NCI-H187 (cell line): ENCODE measurements around the gene DUSP8.
"Not testable (repeated sequence)": the region's sequence is repeated elsewhere in the genome, so short reads cannot be mapped to it uniquely, and the experiment has no call there.

Experiments
- DNase-seq, 2 experiments: peaks; one replicate each; lab custom pipeline; 2025; lab: John Stamatoyannopoulos, UW

The DUSP8 gene

DNA sequence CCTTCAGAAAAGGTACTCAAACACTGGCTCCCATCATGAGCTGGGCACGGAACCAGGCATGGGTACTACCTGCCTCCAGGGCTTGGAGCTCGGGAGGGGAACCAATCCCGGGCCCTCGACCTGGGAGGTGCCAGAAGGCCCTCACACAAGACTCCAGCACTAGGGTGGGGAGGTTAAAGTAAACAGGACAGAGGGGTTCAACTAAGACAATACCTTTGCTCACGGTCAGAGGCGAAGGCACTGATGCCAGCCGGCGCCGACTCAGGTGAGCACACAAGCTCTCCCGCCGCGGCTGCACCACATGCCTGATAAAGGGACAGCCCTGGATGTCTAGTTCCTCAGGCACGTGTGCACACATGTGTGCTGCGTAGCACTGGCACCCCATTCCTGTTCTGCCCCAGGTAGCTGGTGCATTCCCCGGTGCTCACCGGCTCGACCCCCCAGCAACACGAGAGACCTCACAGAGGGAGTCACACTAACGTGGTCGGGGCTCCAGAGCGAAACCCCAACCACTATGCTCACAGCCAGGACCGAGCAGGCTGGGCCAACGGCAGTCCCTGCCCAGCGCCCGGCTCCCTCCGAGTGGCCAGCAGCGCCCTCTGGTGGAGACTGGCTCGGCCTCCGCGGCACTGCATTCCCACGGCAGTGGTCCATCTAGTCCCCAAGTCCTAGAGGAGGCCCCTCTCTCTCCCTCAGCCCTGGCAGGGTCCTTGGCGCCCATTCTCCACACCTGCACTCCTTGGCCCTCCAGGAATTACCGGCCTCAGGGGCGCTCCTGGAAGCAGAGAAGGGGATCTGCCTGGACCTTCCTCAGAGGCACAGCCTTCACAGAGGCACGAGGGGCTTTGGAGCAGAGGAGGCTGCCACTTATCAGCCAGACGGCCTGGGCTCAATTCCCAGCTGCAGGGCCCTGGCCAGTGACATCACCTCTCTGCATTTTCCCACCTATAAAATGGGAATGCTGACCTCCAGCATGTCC lies 56.7 kb downstream of the DUSP8 start:
- peak; percentile 7 to 17 for DNase-seq

DNA sequence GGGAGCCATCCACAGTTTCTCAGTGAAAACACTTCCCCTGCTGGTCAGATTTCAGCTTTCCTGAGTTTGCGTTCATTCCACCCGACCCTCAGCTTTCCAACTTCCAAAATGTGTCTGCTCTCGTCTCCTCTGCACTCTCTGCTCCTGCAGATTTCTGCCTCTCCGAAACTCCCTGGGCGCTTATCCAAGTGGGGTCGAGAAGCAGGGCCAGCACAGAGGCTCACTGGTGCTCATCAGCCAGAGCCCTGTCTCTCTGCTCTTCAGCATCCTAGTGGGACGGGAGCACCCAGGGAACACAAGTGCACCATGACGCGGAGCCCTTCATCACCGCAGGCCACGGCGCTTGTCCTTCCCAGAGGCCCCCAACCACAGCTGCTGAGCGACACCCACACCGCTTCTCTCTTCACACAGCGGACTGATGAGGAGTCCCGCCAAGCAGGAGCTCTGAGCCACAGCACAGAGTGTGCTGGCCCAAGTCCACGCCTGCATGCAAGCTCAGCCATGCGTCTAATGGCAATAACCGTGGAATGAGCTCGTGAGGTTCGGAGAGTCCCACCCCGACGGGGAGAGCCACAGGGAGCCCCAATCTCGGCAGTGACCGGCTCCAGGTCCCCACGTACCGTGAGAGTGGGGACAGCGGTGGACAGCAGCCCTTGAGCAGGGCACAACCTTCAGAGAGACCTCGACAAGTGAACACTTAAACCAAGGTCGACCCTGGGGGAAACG lies 57.6 kb downstream of the DUSP8 start:
- DNase-seq, result no peak

DNA sequence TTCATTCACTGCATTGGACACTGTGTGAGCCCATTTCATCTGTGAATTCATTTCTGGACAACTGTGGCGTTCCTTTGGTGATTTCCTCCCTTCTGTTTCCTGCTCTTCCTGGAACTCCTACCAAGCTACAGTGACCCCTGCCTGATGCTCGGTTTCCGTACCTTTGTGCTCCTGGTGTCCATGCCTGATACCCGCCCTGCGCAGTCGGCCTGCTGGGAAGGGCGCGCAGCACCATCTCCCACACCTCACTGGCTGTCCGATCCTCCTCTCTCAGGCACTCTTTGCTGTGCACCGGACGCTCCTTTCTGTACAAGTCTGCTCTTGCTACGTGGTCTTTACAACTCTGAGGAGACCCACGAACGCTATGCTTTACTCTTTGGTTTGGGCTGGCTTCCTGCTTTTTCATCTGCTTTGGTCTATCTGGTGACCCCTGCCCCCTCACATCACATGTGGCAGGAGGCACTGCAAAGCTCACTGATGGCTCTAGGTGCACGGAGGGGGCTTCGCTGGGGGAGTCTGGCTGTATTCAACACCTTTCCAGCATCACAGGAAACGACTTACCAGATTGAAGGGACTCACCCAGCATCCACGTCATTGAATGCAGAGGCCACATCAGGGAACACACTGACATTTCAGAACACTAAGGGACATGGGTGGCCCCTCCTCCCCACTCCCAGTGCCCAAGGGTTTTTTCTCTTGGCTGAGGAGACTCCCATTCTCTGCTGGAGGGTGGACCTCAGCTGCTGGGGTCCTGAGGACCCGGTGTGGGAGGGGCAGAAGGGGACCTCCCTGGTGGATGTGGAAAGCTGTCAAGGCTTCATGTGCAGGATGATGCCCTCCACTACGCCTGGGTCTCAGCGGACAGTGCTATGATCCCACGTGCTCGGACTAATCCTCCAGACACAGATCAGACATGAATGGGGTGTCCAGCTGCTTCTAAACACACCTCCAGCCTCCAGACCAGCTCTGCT lies 58.5 kb downstream of the DUSP8 start:
- DNase-seq, result no peak

DNA sequence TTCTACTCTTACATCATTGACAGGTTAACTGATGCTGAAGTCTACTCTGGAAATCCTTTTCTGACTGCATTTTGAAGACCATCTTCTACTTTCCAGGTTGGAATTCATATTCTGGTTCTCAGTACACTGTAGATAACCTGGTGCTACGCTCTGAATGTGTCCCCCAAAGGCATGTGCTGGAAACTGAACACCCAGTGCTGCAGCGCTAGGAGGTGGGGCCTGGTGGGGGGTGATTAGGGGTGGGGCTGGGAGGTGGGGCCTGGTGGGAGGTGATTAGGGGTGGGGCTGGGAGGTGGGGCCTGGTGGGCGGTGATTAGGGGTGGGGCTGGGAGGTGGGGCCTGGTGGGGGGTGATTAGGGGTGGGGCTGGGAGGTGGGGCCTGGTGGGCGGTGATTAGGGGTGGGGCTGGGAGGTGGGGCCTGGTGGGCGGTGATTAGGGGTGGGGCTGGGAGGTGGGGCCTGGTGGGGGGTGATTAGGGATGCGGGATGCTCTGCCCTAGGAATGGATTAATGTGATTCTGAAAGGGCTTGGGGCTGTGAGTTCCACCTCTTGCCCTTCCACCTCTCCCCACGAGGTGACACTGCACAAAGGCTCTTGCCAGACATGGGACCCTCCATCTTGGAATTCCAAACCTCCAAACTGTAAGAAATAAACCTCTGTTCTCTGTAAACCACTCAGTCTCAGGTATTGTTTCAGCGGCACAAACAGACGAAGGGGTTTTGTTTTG lies 59.4 kb downstream of the DUSP8 start:
- not testable (repeated sequence) for DNase-seq

DNA sequence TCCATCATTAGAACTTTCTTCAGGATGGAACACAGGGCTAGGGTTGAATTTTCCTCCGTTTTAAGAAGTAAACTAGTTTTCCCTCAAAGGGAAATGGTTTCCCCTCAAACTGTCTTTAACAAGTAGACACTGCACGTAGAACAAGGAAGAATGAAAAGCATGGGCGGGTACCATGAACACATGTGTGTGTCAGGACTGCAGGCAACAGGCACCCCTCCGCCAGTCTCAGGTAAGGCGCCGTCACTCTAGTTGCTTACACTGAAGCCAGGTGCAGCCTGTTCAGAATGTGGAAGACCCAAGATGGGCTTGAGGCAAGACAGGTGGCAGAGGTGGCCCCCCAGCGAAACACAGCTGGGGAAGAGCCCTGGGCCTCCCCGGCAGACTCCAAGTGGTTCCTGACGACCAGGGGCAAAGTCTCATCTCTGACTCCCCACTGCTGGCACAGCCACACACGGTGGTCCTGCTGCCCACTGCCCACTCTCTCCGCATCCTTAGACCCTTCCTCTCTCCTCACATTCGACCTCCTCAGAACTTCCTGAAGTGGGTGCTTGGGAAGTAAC lies 60.1 kb downstream of the DUSP8 start:
- DNase-seq, result no peak

DNA sequence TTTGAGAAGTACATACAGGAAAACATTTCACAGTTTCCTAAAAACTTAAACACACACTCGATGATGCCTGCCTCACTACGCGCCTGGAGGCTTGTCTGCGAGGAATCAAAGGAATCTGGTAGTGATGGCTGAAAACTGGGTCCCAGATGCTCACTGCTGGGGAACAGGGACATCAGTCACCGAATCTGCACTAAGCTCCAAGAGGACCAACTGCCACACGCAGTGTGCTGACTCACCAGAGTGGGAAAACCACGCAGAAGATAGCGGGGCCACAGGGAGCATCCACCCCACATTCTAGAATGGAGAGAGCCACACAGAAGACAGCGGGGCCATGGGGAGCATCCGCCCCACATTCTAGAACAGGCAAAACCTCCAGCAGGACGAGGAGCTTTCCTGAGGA lies 61.1 kb downstream of the DUSP8 start:
- DNase-seq, result no peak

DNA sequence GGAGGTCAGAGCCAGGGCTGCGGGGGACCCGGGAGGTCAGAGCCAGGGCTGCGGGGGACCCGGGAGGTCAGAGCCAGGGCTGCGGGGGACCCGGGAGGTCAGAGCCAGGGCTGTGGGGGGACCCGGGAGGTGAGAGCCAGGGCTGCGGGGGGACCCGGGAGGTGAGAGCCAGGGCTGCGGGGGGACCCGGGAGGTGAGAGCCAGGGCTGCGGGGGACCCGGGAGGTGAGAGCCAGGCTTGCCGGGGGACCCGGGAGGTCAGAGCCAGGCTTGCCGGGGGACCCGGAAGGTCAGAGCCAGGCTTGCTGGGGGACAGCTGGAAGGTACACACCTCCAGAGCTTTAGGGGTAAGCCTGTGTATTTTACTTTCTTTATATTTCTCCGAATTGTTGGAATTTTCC lies 61.7 kb downstream of the DUSP8 start:
- not testable (repeated sequence) for DNase-seq

DNA sequence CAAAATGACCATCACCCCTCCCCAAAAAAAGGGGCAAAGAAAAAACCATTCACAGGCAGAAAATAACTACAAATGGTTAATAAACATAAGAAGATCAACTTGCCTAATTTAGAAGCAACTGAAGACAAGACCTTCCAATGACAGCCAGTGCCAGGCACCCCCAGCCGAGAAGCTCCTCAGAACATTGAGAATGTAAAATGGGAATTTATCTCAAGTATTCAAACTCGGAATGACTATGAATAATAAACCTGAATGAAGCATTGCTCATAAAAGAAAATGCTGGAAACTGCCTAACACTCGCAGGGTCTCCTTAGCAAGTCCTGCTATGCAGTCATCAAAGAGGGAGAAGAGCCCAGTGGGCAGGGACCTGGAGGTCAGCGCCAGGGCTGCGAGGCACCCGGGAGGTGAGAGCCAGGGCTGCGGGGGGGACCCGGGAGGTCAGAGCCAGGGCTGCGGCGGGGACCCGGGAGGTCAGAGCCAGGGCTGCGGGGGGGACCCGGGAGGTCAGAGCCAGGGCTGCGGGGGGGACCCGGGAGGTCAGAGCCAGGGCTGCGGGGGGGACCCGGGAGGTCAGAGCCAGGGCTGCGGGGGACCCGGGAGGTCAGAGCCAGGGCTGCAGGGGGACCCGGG lies 62.3 kb downstream of the DUSP8 start:
- no peak for DNase-seq

DNA sequence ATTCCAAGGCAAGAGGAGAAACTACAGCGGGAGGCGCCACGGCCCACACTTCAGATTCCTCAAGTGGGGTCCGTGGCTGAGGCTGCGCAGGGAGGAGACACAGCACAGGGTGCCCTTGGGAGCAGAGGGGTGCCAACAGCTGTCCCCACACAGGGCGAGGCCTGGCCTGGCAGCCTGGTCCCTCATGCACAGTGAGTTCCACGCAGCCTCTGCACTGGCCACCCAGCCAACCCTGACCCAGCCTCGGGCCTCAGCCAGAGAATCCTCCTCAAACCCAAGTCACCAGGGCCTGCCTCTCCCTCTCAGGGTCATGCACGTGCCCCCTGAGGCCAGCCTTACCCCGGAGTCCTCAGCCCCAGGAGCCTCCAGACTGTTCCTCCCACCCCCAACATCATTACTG lies 63.1 kb downstream of the DUSP8 start:
- no peak for DNase-seq

DNA sequence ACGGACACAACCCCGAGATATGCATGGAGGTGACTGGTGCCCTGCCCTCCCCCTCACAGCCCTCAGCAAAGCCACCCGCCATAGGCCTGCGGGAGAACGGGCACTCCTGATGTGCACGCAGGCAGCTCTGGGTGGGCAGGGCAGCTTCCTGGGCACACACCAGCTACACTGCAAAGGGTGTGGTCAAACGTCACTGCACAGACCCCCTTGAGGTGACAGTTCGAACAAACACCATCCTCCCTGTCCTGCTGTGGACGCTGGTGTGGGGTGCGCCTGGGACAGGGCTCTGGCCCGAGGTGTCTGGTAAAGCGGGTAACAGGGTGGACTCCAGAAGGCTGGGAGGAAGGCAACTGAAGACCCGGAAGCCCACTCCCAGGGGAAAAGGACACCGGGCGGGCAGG lies 63.6 kb downstream of the DUSP8 start:
- no peak for DNase-seq

DNA sequence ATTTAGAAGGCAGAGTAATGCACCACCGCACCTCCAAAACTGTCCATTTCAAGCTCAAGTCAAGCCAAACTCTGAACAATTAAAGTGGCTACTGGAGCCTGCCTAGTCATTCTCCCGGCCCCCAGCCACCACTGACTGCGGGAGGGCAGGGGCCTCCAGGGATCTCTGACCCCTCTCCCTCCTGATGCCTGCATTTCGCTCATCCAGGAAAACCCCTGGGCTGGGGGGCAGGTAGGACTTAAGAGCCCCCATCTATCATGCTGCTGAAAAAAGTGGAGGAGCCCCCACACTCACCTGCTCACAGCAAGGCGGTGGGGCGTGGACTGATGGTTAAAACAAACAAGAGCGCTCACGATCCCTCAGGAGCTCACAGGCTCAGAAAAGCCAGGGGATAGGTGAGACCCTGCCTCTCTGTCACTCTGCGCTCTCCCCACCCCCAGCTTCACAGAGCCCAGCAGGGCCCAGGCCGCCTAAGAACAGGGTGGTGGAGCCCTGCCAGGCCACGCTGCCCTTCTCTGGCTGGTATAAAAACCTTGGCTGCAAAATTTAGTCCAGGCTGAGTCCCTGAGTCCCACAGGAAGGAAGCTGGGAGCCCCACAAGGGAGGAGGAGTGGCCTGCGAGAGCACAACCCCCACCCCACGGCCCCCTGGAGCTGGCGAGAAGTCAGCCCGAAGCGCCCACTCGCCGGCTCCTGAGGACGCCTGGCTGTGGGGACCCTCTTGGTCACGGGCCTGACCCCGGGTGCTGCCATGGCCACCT lies 64.5 kb downstream of the DUSP8 start:
- no peak for DNase-seq

DNA sequence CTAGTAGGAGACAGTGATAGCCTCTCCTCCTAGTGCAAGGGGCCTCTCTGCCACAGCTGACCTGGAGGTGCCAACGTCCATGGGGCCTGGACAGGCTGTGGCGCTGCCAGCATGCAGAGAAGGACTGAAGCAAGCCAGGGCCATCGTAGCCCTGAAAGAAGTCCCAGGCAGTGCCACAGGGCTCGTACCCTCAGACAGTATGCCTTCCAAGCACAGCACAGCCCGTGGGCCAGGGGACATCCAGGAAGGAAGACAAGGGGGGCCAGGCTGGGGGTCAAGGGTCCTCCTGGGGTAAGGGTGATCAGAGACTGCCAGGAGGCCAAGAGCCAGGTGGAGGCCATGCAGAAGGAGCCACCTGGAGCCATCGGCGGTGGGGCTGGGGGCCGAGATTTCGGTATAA lies 65.1 kb downstream of the DUSP8 start:
- DNase-seq, result no peak

DNA sequence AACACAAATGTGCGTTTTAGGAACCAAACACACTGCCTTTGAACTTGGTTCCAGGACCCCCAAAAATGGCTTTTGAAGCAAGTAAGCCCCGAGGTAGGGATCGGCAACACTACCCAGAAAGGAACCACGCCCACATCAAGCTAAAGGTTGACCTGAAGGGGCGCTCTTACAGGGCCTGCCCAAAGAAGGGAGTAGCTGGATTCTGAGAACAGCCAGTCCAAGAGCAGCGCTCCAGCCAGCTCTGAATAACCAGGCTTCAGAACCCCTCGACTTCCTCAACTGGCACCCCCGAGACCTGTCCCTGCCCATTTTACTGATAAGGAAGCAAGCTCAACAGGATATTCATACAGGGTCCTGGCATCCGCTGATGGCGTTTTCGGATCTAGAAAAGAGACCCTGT lies 66.6 kb downstream of the DUSP8 start:
- no peak for DNase-seq

DNA sequence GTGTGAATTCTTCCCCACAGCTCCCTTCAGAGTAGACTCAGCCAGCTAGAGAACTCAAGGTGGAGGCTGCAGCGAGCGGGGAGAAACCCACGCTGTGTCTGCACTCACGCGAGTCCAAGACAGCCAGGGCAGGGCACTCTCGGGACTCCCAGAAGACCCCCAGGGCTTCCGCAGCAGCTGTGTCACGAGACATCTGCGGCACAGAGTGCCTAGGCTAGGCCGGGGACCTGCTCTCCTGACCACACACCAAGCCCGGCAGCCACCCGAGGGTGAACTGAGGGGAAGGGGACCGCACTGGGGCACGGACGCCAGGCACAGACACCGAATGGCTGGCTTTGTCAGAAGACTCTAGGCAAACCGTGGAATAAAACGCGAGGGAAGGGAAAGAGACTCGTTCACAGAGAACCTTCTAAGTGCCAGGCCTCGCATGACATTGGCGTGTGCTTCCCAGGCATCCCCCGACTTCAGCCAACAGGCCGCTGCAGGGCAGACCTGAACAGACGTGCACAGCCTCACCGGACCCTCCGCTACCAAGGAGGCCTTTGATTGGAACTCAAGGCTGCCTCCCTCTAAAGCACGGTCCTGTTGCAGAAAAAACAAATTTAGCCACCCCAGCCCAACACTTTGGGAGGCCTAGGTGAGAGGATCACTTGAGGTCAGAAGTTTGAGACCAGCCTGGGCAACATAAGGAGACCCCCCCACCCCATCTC lies 67.3 kb downstream of the DUSP8 start:
- no peak for DNase-seq

DNA sequence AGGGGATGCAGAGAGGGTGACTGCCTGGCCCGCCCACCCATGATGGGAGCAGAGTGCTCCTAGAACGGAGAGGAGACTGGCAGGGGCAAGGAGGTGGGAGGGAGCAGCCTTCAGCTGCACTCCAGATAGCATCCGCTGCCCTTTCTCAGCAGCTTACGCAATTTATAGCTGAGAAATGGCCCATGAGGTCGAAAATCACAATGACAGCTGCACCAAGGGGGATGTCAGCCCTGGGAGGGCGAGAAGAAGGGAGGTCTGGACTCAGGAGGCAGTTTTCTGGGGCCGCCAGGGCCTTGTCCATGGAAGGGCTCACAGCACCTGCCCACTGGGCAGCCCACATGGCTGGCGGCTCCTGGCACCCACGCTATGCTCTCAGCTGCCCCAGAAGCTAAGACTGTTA lies 67.9 kb downstream of the DUSP8 start:
- DNase-seq, result no peak
